Common myeloid progenitor, CD34-positive (primary cell): ENCODE data around the gene IGSF21.

Experiments
- CTCF ChIA-PET: fragments of 350-600 bp; sonication (Branson Sonifier 250); formaldehyde crosslinking; loops from one replicate; lab custom pipeline; 2021; ENCODE audit warnings: antibody characterized with exemption; lab: Charles Lee
- POLR2A ChIA-PET: fragments of 350-600 bp; sonication (Branson Sonifier 250); formaldehyde crosslinking; loops from one replicate; lab custom pipeline; 2021; ENCODE audit warnings: antibody characterized with exemption; lab: Charles Lee
- DNase-seq, 3 donors: peaks; one replicate each; pipeline versions ENCODE4 v3.0.0 to v3.0.0-alpha.2; 2013
- H3K27ac ChIP-seq, 2 experiments: 1 replicate in 1 of 2; 2 replicates in 1 of 2; pipeline ENCODE4 v1.7.0; 2013; ENCODE audit warnings: inconsistent platforms in 2 of 2, low read length in 2 of 2, mild to moderate bottlenecking in 2 of 2, low read depth in 1 of 2, moderate library complexity in 1 of 2; ENCODE audit not compliant: severe bottlenecking in 2 of 2, insufficient read depth in 1 of 2, poor library complexity in 1 of 2
- H3K27me3 ChIP-seq, 5 experiments: replicated peaks in 2 of 5; 1 replicate in 3 of 5; 2 replicates in 2 of 5; pipeline versions ENCODE4 v1.6.1 to v1.7.0; 2013; ENCODE audit warnings: low read length in 4 of 5, mild to moderate bottlenecking in 2 of 5, moderate library complexity in 2 of 5, inconsistent platforms in 1 of 5; ENCODE audit not compliant: insufficient read depth in 5 of 5, control insufficient read depth in 4 of 5
- H3K36me3 ChIP-seq, 4 experiments: 1 replicate in 2 of 4; 2 replicates in 2 of 4; pipeline versions ENCODE4 v1.6.1 to v1.7.0; 2013; ENCODE audit warnings: low read length in 3 of 4, control low read depth in 1 of 4, mild to moderate bottlenecking in 1 of 4; ENCODE audit not compliant: control insufficient read depth in 4 of 4, insufficient read depth in 4 of 4
- H3K4me1 ChIP-seq, 4 experiments: 1 replicate in 3 of 4; 2 replicates in 1 of 4; pipeline versions ENCODE4 v1.6.1 to v1.7.1; 2013; ENCODE audit warnings: low read length in 3 of 4, mild to moderate bottlenecking in 3 of 4, control low read depth in 1 of 4, inconsistent platforms in 1 of 4, moderate library complexity in 1 of 4; ENCODE audit not compliant: control insufficient read depth in 4 of 4, insufficient read depth in 4 of 4; ENCODE audit errors: control extremely low read depth in 1 of 4
- H3K4me3 ChIP-seq, 7 experiments: 1 replicate in 4 of 7; 2 replicates in 3 of 7; pipeline versions ENCODE4 v1.5.1 to v1.7.0; 2013; ENCODE audit warnings: mild to moderate bottlenecking in 7 of 7, low read length in 6 of 7, moderate library complexity in 6 of 7, inconsistent platforms in 2 of 7, low read depth in 2 of 7, control low read depth in 1 of 7; ENCODE audit not compliant: insufficient read depth in 4 of 7, control insufficient read depth in 1 of 7; ENCODE audit errors: extremely low read depth in 1 of 7
- H3K9me3 ChIP-seq, 5 experiments: 1 replicate in 4 of 5; 2 replicates in 1 of 5; pipeline versions ENCODE4 v1.6.1 to v1.7.1; 2013; ENCODE audit warnings: low read length in 4 of 5, mild to moderate bottlenecking in 2 of 5, inconsistent platforms in 1 of 5, low read depth in 1 of 5, moderate library complexity in 1 of 5; ENCODE audit not compliant: control insufficient read depth in 4 of 5, insufficient read depth in 2 of 5; ENCODE audit errors: control extremely low read depth in 1 of 5
- WGBS: methylation state at CpG from one replicate; pipeline ENCODE4 v1.1.5; 2013; ENCODE audit not compliant: insufficient coverage; 5-methylcytosine and 5-hydroxymethylcytosine counted together

The IGSF21 gene

GRCh38 chr1:18066576-18066975, 41.0 kb upstream of the IGSF21 start:
- Histone ChIP-seq H3K36me3 (no peaks in the 10 kb centered on the region), H3K4me1 (peaks cover 0 to 10% (median 2%) of the 10 kb centered on the region in 4 experiments), H3K27me3 (peaks cover 0 to 9% (median 0%) of the 10 kb centered on the region in 5 experiments), H3K4me3 (no peak overlapping the region), H3K9me3 (peaks cover 0 to 8% (median 3%) of the 10 kb centered on the region in 5 experiments), H3K27ac (no peak overlapping the region)
- ChIA-PET CTCF (no interaction called here), POLR2A (no interaction called here)
- WGBS: 87% methylated on average over 4 of the region's 5 CpGs
- no peak for DNase-seq

GRCh38 chr1:18069903-18070302, 37.7 kb upstream of the IGSF21 start:
- H3K4me1 ChIP-seq: no peaks in the 10 kb centered on the region
- H3K27ac ChIP-seq: no peak overlapping the region
- peaks cover 0 to 13% (median 2%) of the 10 kb centered on the region in 5 experiments for H3K27me3 ChIP-seq
- 51% methylated on average over 4 of the region's 4 CpGs for WGBS
- no peak overlapping the region for H3K4me3 ChIP-seq
- no peak for DNase-seq
- ChIA-PET CTCF (no interaction called here), POLR2A (no interaction called here)
- H3K36me3 ChIP-seq: no peaks in the 10 kb centered on the region
- no peaks in the 10 kb centered on the region for H3K9me3 ChIP-seq

DNA sequence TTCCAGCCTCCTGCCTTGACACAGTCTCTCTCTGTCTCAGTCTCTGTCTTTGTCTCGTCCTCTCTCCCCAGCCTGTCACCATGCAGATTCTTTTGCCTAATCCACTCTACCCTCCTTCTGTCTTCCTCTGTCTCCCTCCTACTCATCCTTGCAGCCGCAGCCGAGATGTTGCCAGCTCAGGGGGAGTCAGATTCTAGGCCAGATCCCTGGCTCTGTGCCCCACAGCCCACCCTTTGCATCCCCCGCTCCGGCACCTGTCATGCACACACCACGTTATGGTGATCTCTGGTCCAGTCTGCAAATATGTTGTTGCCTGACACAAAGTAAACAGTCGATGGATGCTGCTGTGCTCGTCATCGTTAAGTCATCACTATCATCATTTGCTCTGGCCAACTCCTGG, 35.5 kb upstream of the IGSF21 start:
- H3K27me3 ChIP-seq: peaks cover 0 to 14% (median 3%) of the 10 kb centered on the region in 5 experiments
- POLR2A ChIA-PET: no interaction called here
- H3K4me3 ChIP-seq: no peak overlapping the region
- CTCF ChIA-PET: no interaction called here
- no peaks in the 10 kb centered on the region for H3K4me1 ChIP-seq
- H3K9me3 ChIP-seq: no peaks in the 10 kb centered on the region
- DNase-seq: no peak
- H3K27ac ChIP-seq: no peak overlapping the region
- 94% methylated on average over 9 of the region's 9 CpGs for WGBS
- no peaks in the 10 kb centered on the region for H3K36me3 ChIP-seq

DNA sequence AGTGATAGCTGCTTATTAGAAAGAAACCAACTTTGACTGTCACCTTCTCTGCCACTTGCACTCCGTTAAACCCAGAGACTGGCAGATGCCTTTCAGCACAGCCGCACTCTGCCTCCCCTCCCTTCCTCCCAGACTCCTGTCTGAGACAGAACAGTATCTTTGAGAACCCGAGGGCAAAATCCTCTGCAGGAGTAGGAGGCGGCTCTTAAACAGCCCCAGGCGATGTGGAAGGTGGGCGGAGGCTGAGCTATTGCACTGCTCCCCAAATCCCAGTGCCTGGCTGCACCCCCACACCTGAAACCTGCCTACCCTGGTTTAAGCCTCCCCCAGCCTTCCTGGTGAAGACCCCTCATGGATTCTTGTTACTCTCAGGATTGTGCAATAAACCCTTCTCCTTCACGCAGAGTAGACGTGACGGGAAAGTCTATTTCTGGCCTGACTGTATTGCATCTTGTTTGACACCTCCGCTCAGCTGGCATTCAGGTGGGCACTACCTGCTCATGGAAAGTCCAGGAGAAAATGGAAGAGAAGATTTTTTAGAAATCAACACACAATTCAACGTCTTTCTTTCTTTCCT, 34.4 kb upstream of the IGSF21 start:
- Histone ChIP-seq H3K36me3 (no peaks in the 10 kb centered on the region), H3K4me1 (no peaks in the 10 kb centered on the region), H3K4me3 (no peak overlapping the region), H3K9me3 (no peaks in the 10 kb centered on the region), H3K27me3 (peaks cover 0 to 17% (median 5%) of the 10 kb centered on the region in 5 experiments), H3K27ac (no peak overlapping the region)
- ChIA-PET POLR2A (no interaction called here), CTCF (no interaction called here)
- WGBS: 79% methylated on average over 9 of the region's 11 CpGs
- DNase-seq: no peak

GRCh38 chr1:18077657-18078215, 29.9 kb upstream of the IGSF21 start:
- 74% methylated on average over 6 of the region's 7 CpGs for WGBS
- no peak overlapping the region for H3K4me3 ChIP-seq
- no peak for DNase-seq
- no peaks in the 10 kb centered on the region for H3K4me1 ChIP-seq
- H3K27me3 ChIP-seq: peaks cover 0 to 33% (median 6%) of the 10 kb centered on the region in 5 experiments
- POLR2A ChIA-PET: no interaction called here
- H3K9me3 ChIP-seq: no peaks in the 10 kb centered on the region
- no peak overlapping the region for H3K27ac ChIP-seq
- no peaks in the 10 kb centered on the region for H3K36me3 ChIP-seq
- CTCF ChIA-PET: no interaction called here

- peaks cover 0 to 36% (median 4%) of the 10 kb centered on the region in 5 experiments for H3K27me3 ChIP-seq
- peaks cover 0 to 1% (median 0%) of the 10 kb centered on the region in 5 experiments for H3K9me3 ChIP-seq
- H3K4me1 ChIP-seq: no peaks in the 10 kb centered on the region
- no peaks in the 10 kb centered on the region for H3K36me3 ChIP-seq
- 88% methylated on average over 30 of the region's 31 CpGs for WGBS
- no peak for DNase-seq
- H3K4me3 ChIP-seq: no peak overlapping the region
- CTCF ChIA-PET: no interaction called here
- H3K27ac ChIP-seq: no peak overlapping the region
- POLR2A ChIA-PET: no interaction called here
These were observed 27.5 kb upstream of the IGSF21 start for GRCh38 chr1:18079941-18080735.
